Measurements from ENCODE around the gene GPR153.

GRCh38 chr1:6256645-6257044 lies 4.3 kb downstream of the GPR153 start:
- TF ChIP-seq, protein P1, sequence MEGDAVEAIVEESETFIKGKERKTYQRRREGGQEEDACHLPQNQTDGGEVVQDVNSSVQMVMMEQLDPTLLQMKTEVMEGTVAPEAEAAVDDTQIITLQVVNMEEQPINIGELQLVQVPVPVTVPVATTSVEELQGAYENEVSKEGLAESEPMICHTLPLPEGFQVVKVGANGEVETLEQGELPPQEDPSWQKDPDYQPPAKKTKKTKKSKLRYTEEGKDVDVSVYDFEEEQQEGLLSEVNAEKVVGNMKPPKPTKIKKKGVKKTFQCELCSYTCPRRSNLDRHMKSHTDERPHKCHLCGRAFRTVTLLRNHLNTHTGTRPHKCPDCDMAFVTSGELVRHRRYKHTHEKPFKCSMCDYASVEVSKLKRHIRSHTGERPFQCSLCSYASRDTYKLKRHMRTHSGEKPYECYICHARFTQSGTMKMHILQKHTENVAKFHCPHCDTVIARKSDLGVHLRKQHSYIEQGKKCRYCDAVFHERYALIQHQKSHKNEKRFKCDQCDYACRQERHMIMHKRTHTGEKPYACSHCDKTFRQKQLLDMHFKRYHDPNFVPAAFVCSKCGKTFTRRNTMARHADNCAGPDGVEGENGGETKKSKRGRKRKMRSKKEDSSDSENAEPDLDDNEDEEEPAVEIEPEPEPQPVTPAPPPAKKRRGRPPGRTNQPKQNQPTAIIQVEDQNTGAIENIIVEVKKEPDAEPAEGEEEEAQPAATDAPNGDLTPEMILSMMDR (IDR thresholded peaks at IDR 0.05), result no peak
- TF ChIP-seq POLR2A (IDR thresholded peaks at IDR 0.05) (no peak), POLR2AphosphoS5 (IDR thresholded peaks at IDR 0.05) (no peak)
